ENCODE measurements around the gene HEATR5A.

DNA sequence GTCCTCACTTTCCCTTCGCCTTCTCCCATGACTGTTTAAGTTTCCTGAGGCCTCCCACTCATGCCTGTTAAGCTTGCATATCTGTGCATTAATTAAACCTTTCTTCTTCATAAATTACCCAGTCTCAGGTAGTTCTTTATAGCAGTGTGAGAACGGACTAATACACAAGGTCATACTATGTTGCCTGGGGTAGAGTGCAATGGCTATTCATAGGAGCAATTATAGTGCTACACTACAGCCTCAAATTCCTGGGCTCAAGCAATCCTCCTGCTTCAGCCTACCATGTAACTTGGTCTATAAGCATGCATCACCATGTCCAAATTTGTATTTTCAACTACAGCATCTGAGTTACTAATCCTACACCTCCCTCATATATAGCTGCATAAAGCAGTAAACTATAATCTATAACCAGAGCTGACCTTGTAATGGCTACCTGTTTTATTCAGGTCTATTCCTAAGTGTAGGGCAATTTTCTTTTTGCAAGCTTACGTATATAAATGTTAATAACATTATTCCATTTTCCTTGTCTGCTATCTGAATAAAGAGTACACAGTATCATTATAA is 18.9 kb downstream of the HEATR5A start:
- TF ChIP-seq POLR2AphosphoS5 (IDR thresholded peaks at IDR 0.05; ENCODE audit: low read depth) (no peak), GABPA (IDR thresholded peaks at IDR 0.05; ENCODE audit: low read depth) (no peak)
- TF ChIP-seq, protein P1, sequence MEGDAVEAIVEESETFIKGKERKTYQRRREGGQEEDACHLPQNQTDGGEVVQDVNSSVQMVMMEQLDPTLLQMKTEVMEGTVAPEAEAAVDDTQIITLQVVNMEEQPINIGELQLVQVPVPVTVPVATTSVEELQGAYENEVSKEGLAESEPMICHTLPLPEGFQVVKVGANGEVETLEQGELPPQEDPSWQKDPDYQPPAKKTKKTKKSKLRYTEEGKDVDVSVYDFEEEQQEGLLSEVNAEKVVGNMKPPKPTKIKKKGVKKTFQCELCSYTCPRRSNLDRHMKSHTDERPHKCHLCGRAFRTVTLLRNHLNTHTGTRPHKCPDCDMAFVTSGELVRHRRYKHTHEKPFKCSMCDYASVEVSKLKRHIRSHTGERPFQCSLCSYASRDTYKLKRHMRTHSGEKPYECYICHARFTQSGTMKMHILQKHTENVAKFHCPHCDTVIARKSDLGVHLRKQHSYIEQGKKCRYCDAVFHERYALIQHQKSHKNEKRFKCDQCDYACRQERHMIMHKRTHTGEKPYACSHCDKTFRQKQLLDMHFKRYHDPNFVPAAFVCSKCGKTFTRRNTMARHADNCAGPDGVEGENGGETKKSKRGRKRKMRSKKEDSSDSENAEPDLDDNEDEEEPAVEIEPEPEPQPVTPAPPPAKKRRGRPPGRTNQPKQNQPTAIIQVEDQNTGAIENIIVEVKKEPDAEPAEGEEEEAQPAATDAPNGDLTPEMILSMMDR (IDR thresholded peaks at IDR 0.05; ENCODE audit: insufficient read depth, low read length), result no peak
- TF ChIP-seq, protein P2, sequence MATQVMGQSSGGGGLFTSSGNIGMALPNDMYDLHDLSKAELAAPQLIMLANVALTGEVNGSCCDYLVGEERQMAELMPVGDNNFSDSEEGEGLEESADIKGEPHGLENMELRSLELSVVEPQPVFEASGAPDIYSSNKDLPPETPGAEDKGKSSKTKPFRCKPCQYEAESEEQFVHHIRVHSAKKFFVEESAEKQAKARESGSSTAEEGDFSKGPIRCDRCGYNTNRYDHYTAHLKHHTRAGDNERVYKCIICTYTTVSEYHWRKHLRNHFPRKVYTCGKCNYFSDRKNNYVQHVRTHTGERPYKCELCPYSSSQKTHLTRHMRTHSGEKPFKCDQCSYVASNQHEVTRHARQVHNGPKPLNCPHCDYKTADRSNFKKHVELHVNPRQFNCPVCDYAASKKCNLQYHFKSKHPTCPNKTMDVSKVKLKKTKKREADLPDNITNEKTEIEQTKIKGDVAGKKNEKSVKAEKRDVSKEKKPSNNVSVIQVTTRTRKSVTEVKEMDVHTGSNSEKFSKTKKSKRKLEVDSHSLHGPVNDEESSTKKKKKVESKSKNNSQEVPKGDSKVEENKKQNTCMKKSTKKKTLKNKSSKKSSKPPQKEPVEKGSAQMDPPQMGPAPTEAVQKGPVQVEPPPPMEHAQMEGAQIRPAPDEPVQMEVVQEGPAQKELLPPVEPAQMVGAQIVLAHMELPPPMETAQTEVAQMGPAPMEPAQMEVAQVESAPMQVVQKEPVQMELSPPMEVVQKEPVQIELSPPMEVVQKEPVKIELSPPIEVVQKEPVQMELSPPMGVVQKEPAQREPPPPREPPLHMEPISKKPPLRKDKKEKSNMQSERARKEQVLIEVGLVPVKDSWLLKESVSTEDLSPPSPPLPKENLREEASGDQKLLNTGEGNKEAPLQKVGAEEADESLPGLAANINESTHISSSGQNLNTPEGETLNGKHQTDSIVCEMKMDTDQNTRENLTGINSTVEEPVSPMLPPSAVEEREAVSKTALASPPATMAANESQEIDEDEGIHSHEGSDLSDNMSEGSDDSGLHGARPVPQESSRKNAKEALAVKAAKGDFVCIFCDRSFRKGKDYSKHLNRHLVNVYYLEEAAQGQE (IDR thresholded peaks at IDR 0.05; ENCODE audit: insufficient replicate concordance, low read depth), result no peak
